Measurements from ENCODE around the gene NAALADL2.

Gene NAALADL2

DNA sequence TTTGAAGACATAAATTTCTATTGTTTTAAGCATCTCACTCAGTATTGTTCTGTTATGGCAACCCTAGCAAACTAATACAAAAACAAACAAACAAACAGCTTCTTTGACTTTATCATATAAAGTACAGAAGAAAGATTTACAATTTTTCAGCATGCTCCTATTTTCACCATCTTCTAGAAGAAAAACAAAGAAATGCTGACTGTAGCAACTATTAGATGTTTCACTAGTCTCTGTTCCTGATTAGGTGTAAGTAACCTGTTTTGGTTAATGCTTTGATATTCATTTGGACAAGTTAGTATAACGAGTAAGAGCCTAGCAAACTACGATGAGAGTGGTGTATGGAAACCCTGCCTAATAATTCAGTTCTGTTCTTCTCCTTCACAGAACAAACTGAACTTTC is 478.5 kb downstream of the NAALADL2 start:
- TF ChIP-seq CTCF (IDR thresholded peaks at IDR 0.05; ENCODE audit: control extremely low read depth, extremely low read depth, low read depth, missing control alignments): no peak
- POLR2A ChIA-PET: no interaction called here
- CTCF ChIA-PET: no interaction called here
- DNase-seq (ENCODE audit: extremely low spot score): no peak

GRCh38 chr3:175338775-175339535 is 479.8 kb downstream of the NAALADL2 start:
- CTCF ChIA-PET: no interaction called here
- no peak for TF ChIP-seq CTCF (IDR thresholded peaks at IDR 0.05; ENCODE audit: control extremely low read depth, extremely low read depth, low read depth, missing control alignments)
- POLR2A ChIA-PET: no interaction called here
- no peak for DNase-seq (ENCODE audit: extremely low spot score)

GRCh38 chr3:175340338-175341015 is 481.3 kb downstream of the NAALADL2 start:
- POLR2A ChIA-PET: no interaction called here
- no peak for TF ChIP-seq CTCF (IDR thresholded peaks at IDR 0.05; ENCODE audit: control extremely low read depth, extremely low read depth, low read depth, missing control alignments)
- no peak for DNase-seq (ENCODE audit: extremely low spot score)
- CTCF ChIA-PET: interaction anchor here (1.0 kb wide), 1 partner anchor 82 kb away, joined by 3 read pairs; no protein-coding TSS in a partner anchor

DNA sequence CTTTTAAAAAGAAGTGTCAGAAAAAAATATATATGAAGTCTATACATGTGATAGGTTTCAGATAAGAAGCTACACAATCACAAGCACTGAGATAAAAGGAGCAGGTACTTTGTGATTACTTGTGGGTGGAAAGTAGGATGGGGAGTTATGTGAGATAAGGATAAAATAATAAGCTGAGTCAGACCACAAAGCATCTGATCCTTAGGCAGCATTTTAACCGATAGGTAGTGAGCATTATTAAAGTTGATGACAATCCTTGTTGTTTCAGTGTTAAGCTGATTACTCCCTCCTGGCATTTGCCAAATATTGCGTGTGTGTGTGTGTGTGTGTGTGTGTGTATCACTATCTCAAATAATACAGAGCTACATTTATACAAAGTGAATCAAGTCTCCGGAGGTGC is 483.1 kb downstream of the NAALADL2 start:
- ChIA-PET CTCF (no interaction called here), POLR2A (no interaction called here)
- no peak for TF ChIP-seq CTCF (IDR thresholded peaks at IDR 0.05; ENCODE audit: control extremely low read depth, extremely low read depth, low read depth, missing control alignments)
- no peak for DNase-seq (ENCODE audit: extremely low spot score)

DNA sequence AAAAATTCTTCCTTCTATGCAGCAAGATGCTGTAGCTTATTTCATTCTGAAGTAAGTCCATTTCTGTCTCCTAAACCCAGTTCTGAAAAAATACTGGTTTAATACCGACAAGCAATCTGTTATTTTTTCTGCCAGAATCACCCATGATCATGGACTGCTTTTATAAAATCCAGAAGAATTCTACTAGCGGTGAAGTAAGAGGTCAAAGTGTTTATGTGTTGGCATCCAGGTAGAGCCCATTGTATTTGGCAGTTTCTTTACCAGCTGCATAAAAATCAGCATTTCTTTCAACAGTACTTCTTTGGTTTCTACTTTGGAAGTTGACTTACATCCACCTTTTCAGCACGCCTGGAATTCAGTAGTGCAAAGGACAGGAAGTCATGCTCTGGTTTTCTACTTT is 484.8 kb downstream of the NAALADL2 start:
- DNase-seq (ENCODE audit: extremely low spot score): no peak
- TF ChIP-seq CTCF (IDR thresholded peaks at IDR 0.05; ENCODE audit: control extremely low read depth, extremely low read depth, low read depth, missing control alignments): no peak
- CTCF ChIA-PET: no interaction called here
- POLR2A ChIA-PET: no interaction called here

- POLR2A ChIA-PET: no interaction called here
- TF ChIP-seq CTCF (IDR thresholded peaks at IDR 0.05; ENCODE audit: control extremely low read depth, extremely low read depth, low read depth, missing control alignments): no peak
- CTCF ChIA-PET: no interaction called here
- DNase-seq (ENCODE audit: extremely low spot score): no peak
Measured at GRCh38 chr3:175346573-175347356, 487.6 kb downstream of the NAALADL2 start.

Measured in GM10248 (cell line).